Measurements from ENCODE around the gene PTGER4. TPM values are rescaled to one million over a fixed set of nuclear protein-coding genes. Genes with fewer than 3 reads are reported as not detected.
"Not testable (repeated sequence)": the region's sequence is repeated elsewhere in the genome, so short reads cannot be mapped to it uniquely, and the experiment has no call there.

Gene PTGER4
- 10 to 100 TPM; 42.3 to 59.5 TPM for total RNA-seq

DNA sequence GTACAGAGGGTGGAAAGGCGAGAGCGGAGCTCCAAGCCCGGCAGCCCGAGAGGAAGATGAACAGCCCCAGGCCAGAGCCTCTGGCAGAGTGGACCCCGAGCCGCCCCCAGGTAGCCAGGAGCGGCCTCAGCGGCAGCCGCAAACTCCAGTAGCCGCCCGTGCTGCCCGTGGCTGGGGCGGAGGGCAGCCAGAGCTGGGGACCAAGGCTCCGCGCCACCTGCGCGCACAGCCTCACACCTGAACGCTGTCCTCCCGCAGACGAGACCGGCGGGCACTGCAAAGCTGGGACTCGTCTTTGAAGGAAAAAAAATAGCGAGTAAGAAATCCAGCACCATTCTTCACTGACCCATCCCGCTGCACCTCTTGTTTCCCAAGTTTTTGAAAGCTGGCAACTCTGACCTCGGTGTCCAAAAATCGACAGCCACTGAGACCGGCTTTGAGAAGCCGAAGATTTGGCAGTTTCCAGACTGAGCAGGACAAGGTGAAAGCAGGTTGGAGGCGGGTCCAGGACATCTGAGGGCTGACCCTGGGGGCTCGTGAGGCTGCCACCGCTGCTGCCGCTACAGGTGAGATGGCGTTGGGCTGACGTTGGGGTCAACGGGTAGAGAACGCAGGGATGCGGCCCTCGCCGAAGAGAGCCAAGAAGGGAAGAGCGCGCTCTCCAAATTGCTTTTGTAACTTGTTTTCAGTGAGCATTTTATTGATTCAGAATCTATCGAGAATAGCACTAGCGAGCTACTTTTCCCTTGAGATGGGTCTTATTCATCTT, at the start of gene PTGER4:
Gene PTGER4, plus strand, starts transcription at position 3 of the 769 bp plus-strand sequence. CDS start 1,079 bp downstream, outside the sequence.
- peak within 1 kb of the TSS; percentile 99 for H3K27ac Mint-ChIP-seq
- H3K36me3 Mint-ChIP-seq (ENCODE audit: insufficient read depth in 2 of 2) = peaks cover 41 to 43% of the 10 kb centered on the region in 2 donors
- H3K27me3 Mint-ChIP-seq (ENCODE audit: low read depth) = no peaks in the 10 kb centered on the region
- peaks cover 49% of the 10 kb centered on the region for H3K4me1 Mint-ChIP-seq (ENCODE audit: low read depth)
- ATAC-seq (replicated peaks in 1 of 2) = peak in 1 of 2 donors; percentile 14
- H3K9me3 Mint-ChIP-seq = no peaks in the 10 kb centered on the region
- H3K4me3 Mint-ChIP-seq = peak within 1 kb of the TSS; percentile 92 to 97
- DNase-seq = peak; percentile 51 to 52

DNA sequence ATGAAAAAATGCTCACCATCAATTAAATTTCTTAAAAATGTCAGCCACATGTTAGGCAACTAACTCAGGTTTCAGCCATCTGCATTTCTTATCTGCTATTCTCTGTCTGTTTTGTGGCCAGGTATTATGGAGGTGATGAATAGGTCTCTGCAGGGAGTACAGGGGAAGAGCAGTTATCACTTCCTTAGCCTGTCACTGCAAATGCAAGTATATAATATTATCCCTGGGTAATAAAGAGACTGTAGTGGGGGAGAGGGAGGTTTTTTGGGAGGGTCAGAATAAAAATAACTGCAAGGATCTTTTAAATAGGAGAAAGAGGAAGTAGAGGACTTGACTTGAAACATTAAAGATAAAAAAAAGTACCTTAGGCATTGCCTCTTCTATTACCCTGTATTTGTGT, 49.6 kb upstream of the PTGER4 start:
- H3K36me3 Mint-ChIP-seq (ENCODE audit: insufficient read depth in 2 of 2) = peaks cover 0 to 2% of the 10 kb centered on the region in 2 donors

DNA sequence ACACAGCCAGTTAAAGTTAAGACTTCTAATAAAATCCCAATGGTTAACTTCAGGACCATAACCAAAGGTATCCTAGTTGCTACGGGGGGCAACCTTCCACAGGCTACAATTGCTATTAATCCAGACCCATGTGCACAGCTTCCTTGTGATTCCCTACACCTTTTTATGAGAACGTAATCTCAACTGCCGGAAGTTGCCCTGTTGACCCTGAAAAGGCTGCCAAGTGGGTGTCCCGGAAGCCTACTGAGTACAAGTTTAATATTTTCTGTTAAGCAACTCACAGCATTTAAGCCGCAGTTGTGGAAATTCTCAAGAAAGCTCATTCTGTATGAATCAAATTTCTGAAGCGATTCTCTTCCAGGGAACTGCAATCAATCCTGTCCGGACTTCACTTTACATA, 48.5 kb upstream of the PTGER4 start:
- no peak overlapping the region for H3K27ac Mint-ChIP-seq
- peaks cover 16% of the 10 kb centered on the region for H3K4me1 Mint-ChIP-seq (ENCODE audit: low read depth)
- H3K4me3 Mint-ChIP-seq = no peak overlapping the region
- H3K27me3 Mint-ChIP-seq (ENCODE audit: low read depth) = no peaks in the 10 kb centered on the region
- ATAC-seq (replicated peaks in 1 of 2) (no peak), DNase-seq (no peak)
- peaks cover 3 to 10% of the 10 kb centered on the region in 2 donors for H3K36me3 Mint-ChIP-seq (ENCODE audit: insufficient read depth in 2 of 2)
- H3K9me3 Mint-ChIP-seq = peaks cover 2% of the 10 kb centered on the region in 2 donors

More for the DNA sequence above, 49.6 kb upstream of the PTGER4 start:
- DNase-seq (no peak), ATAC-seq (replicated peaks in 1 of 2) (no peak)
- Mint-ChIP-seq H3K27ac (no peak overlapping the region), H3K4me3 (no peak overlapping the region), H3K9me3 (no peaks in the 10 kb centered on the region), H3K27me3 (ENCODE audit: low read depth) (no peaks in the 10 kb centered on the region), H3K4me1 (ENCODE audit: low read depth) (peaks cover 16% of the 10 kb centered on the region)

DNA sequence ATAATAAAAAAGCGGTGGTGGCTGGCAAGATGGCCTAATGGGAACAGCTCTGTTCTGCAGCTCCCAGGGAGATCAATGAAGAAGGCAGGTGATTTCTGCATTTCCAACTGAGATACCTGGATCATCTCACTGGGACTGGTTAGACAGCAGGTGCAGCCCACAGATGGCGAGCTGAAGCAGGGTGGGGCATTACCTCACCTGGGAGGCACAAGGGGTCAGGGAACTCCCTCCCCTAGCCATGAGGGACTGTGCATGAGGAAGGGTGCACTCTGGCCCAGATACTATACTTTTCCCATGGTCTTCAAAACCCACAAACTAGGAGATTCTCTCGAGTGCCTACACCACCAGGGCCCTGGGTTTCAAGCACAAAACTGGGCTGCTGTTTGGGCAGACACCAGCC, 45.6 kb upstream of the PTGER4 start:
- Mint-ChIP-seq H3K36me3 (ENCODE audit: insufficient read depth in 2 of 2) (peaks cover 20 to 31% of the 10 kb centered on the region in 2 donors), H3K4me1 (ENCODE audit: low read depth) (peaks cover 5% of the 10 kb centered on the region), H3K9me3 (peaks cover 17 to 19% of the 10 kb centered on the region in 2 donors), H3K27me3 (ENCODE audit: low read depth) (no peaks in the 10 kb centered on the region), H3K4me3 (no peak overlapping the region), H3K27ac (no peak overlapping the region)
- ATAC-seq (replicated peaks in 1 of 2) = no peak
- DNase-seq = no peak

DNA sequence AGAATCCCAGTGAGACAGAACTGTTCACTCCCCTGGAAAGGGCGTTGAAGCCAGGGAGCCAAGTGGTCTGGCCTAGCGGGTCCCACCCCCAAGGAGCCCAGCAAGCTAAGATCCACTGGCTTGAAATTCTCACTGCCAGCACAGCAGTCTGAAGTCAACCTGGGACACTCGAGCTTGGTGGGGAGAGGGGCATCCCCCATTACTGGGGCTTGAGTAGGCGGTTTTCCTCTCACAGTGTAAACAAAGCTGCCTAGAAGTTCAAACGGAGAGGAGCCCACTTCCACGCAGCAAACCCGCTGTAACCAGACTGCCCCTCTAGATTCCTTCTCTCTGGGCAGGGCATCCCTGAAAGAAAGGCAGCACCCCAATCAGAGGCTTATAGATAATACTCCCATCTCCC, 45.1 kb upstream of the PTGER4 start:
- Mint-ChIP-seq H3K27ac (no peak overlapping the region), H3K27me3 (ENCODE audit: low read depth) (no peaks in the 10 kb centered on the region), H3K4me3 (no peak overlapping the region), H3K4me1 (ENCODE audit: low read depth) (peaks cover 5% of the 10 kb centered on the region), H3K9me3 (peaks cover 19% of the 10 kb centered on the region in 2 donors), H3K36me3 (ENCODE audit: insufficient read depth in 2 of 2) (peaks cover 21 to 35% of the 10 kb centered on the region in 2 donors)
- DNase-seq (no peak), ATAC-seq (replicated peaks in 1 of 2) (no peak)

DNA sequence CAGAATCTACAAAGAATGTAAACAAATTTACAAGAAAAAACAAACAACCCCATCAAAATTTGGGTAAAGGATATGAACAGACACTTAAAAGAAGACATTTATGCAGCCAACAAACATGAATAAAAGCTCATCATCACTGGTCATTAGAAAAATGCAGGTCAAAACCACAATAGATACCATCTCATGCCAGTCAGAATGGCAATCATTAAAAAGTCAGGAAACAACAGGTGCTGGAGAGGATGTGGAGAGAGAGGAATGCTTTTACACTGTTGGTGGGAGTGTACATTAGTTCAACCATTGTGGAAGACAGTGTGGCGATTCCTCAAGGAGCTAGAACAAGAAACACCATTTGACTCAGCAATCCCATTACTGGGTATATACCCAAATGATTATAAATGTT, 40.2 kb upstream of the PTGER4 start:
- not testable (repeated sequence) for DNase-seq; H3K4me3 Mint-ChIP-seq; H3K27me3 Mint-ChIP-seq (ENCODE audit: low read depth); H3K4me1 Mint-ChIP-seq (ENCODE audit: low read depth); ATAC-seq (replicated peaks in 1 of 2); H3K27ac Mint-ChIP-seq
- Mint-ChIP-seq H3K36me3 (ENCODE audit: insufficient read depth in 2 of 2) (peaks cover 27 to 40% of the 10 kb centered on the region in 2 donors), H3K9me3 (peaks cover 22 to 31% of the 10 kb centered on the region in 2 donors)

DNA sequence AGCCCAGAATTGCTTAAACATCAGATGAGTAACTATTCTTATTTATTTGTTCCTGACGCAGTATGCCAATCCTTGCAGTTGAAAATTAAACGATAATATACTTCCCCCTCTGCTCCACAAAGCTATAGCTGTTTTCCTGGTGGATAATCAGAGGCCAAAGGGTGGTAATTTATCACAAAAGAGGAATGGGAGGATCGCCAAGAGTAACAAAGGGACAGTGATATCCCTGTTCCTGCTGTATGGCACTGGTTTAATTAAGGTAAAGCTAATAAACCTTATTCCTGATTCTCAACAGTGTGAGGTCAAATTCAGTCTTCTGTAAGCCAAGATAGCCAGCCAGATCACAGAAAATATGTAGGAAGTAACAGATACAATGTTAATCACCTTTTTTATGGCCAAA, 33.4 kb upstream of the PTGER4 start:
- no peak overlapping the region for H3K27ac Mint-ChIP-seq
- H3K4me3 Mint-ChIP-seq = no peak overlapping the region
- no peaks in the 10 kb centered on the region for H3K27me3 Mint-ChIP-seq (ENCODE audit: low read depth)
- peaks cover 29% of the 10 kb centered on the region for H3K4me1 Mint-ChIP-seq (ENCODE audit: low read depth)
- ATAC-seq (replicated peaks in 1 of 2) (no peak), DNase-seq (no peak)
- H3K36me3 Mint-ChIP-seq (ENCODE audit: insufficient read depth in 2 of 2) = peaks cover 4 to 5% of the 10 kb centered on the region in 2 donors
- H3K9me3 Mint-ChIP-seq = peaks cover 2 to 6% of the 10 kb centered on the region in 2 donors

DNA sequence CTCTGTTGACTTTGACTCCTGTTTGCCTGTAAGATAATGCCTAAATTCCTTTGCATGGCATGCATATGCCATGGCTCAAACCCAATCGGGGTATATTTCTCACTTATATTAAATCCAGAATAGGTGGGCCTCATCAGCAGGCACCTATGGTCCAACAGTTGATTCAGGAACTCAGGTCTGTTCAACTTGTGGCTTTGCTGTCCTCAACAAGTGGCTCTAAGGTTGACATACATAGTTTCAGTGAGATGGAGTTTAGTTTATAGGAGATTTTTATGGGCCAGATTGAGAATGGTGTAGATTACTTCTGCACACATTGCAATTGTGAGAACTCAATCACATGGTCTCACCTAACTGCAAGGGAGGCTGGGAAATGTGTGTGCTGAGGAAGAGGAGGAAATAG, 31.6 kb upstream of the PTGER4 start:
- Mint-ChIP-seq H3K27ac (no peak overlapping the region), H3K9me3 (peaks cover 2 to 5% of the 10 kb centered on the region in 2 donors), H3K4me1 (ENCODE audit: low read depth) (peaks cover 38% of the 10 kb centered on the region), H3K4me3 (no peak overlapping the region), H3K27me3 (ENCODE audit: low read depth) (no peaks in the 10 kb centered on the region), H3K36me3 (ENCODE audit: insufficient read depth in 2 of 2) (peaks cover 4% of the 10 kb centered on the region in 2 donors)
- ATAC-seq (replicated peaks in 1 of 2) (no peak), DNase-seq (no peak)

DNA sequence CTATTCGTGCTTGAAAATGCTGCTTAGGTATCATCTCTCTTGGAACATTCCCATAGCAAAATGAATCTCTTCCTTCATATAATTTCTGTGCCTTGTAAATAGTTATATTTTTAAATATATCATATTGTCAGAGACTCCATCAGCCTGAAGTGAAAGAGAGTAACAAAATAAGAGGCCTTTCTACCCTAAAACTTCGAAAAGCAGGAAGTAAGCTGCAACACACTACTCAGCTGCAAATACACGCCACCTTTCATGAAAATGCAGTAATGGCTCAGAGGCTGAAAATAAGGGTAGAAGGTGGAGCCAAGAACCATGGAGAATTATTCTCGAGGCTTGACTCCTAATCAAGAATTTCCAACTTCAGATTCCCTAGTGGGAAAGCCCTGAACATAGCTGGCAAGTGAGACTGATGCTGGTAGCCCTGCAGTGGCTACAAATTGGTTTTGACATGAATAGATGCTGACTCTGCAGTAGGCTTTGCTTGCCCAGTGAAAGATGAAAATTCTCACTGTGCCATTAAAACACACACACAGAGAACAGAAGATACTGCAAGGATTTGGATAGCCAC, 30.2 kb upstream of the PTGER4 start:
- Mint-ChIP-seq H3K27ac (peak overlapping the region; percentile 43), H3K4me1 (ENCODE audit: low read depth) (peaks cover 52% of the 10 kb centered on the region), H3K27me3 (ENCODE audit: low read depth) (no peaks in the 10 kb centered on the region), H3K36me3 (ENCODE audit: insufficient read depth in 2 of 2) (peaks cover 0 to 2% of the 10 kb centered on the region in 2 donors), H3K4me3 (peak overlapping the region in 1 of 2 donors; percentile 62), H3K9me3 (no peaks in the 10 kb centered on the region)
- DNase-seq (no peak), ATAC-seq (replicated peaks in 1 of 2) (no peak)

DNA sequence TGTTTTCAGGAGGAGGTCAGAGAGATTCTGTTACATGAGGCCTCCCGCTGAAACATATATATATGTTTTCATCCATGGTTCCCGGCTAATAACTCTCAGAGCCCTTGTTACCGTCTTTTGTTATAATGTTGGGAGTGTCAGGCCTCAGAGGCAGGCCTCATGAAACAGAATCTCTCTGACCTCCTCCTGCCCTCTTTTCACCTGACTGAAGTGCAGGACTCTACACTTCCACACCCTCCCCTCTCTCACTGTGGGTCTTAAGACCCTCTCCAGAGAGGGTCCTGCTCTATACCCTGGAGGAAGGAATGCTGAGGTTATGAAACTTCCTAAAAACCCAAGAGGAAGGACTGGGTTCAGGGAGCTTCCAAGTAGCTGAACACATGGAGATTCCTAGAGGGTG, 28.5 kb upstream of the PTGER4 start:
- Mint-ChIP-seq H3K36me3 (ENCODE audit: insufficient read depth in 2 of 2) (no peaks in the 10 kb centered on the region), H3K27me3 (ENCODE audit: low read depth) (no peaks in the 10 kb centered on the region), H3K4me3 (no peak overlapping the region), H3K4me1 (ENCODE audit: low read depth) (peaks cover 65% of the 10 kb centered on the region), H3K27ac (no peak overlapping the region), H3K9me3 (no peaks in the 10 kb centered on the region)
- DNase-seq (no peak), ATAC-seq (replicated peaks in 1 of 2) (no peak)

DNA sequence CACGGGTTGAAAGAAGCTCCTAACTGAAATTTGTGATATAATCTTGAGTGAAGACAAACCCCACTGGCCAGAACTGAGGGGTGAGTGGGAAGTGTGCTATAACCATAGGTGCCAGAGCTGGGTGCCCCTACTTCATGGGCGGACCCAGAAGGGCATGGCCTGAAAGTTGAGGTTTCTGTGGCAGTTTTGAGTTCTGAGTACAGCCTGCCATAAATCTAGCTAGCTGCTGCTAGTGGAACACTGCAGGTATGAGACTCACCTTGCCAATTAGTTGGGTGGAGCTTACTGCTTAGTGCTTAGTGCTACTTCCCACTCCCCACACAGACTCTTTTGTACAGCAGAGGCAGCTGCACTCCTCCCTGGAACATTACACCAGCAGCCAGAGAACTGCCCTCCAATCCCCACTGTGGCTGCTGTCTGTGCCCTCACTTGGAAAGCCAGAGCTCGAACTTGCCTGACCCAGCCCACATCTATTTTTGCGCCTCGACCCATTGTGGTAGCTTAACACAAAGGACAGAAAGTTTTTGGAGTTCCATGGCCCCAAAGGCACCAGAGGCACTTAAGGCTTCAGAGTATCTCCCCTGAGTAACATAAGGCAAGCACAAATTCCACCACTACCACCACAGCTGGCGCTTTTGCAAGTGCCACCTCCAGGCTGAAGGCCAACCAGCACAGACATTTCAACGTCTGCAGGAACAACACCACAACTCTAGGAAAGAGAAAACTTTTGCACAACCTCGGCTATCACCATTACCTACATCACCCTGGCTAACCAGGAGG, 27.1 kb upstream of the PTGER4 start:
- peak; percentile 35 to 42 for DNase-seq
- Mint-ChIP-seq H3K4me3 (peak overlapping the region; percentile 83 to 98), H3K27me3 (ENCODE audit: low read depth) (no peaks in the 10 kb centered on the region), H3K9me3 (peaks cover 0 to under 1% of the 10 kb centered on the region in 2 donors), H3K4me1 (ENCODE audit: low read depth) (peaks cover 71% of the 10 kb centered on the region), H3K27ac (peak overlapping the region; percentile 98), H3K36me3 (ENCODE audit: insufficient read depth in 2 of 2) (no peaks in the 10 kb centered on the region)
- ATAC-seq (replicated peaks in 1 of 2) = peak; percentile 64 to 70

DNA sequence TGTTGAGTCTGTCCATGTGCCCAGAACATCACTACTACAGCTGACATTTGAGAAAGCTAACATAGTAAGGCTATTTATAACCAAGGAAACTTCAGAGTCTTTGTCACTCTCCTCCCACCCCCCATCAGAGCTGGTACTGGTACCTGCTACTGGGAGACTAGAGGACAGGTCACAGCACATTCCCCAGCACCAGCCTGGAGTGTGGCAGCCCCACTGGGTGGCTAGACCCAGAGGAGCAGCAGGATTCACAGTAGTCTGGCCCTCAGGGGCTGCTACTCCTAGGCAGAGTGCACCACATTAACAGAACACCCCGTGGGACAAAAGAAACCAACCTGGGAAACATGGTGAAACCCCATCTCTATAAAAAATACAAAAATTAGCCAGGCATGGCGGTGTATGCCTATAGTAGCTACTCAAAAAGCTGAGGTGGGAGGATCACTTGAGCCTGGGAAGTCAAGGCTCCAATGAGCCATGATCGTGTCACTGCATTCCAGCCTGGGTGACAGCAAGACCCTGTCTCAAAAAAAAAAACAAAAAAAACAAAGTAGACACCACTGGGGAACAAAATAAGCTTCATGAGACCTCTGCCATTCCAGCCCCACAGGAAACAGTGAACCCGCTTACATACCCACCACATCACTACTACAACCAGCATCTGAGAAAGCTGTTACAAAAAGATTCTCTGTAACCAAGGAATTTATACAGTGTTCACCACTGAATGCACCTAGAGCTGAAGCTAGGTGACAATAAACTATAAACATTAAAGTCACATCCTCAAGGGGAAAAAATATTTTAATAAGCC, 26.3 kb upstream of the PTGER4 start:
- no peaks in the 10 kb centered on the region for H3K36me3 Mint-ChIP-seq (ENCODE audit: insufficient read depth in 2 of 2)
- peaks cover 0 to 2% of the 10 kb centered on the region in 2 donors for H3K9me3 Mint-ChIP-seq
- DNase-seq (no peak), ATAC-seq (replicated peaks in 1 of 2) (peak; percentile 24 to 30)
- H3K27ac Mint-ChIP-seq = peak overlapping the region; percentile 98
- peaks cover 75% of the 10 kb centered on the region for H3K4me1 Mint-ChIP-seq (ENCODE audit: low read depth)
- H3K4me3 Mint-ChIP-seq = peak overlapping the region; percentile 83 to 98
- no peaks in the 10 kb centered on the region for H3K27me3 Mint-ChIP-seq (ENCODE audit: low read depth)

Measured in activated T-cell treated with anti-CD3 and anti-CD28 coated beads, Interleukin-2, amount 50 U/mL, for 72 hours (primary cell).